GM10266 (cell line): ENCODE results near the gene KLC3.
"Not testable (repeated sequence)": the region's sequence is repeated elsewhere in the genome, so short reads cannot be mapped to it uniquely, and the experiment has no call there.

Source experiments
- DNase-seq: peaks from one replicate; pipeline ENCODE4 v3.0.0; 2012; ENCODE audit errors: extremely low spot score
- CTCF ChIP-seq: IDR thresholded peaks from 2 replicates; pipeline ENCODE4 v1.5.1; 2012; ENCODE audit warnings: mild to moderate bottlenecking, low read depth; ENCODE audit not compliant: control insufficient read depth, insufficient read depth; ENCODE audit errors: missing control alignments

KLC3 gene

GRCh38 chr19:45306040-45306439, 34.5 kb upstream of the KLC3 start:
- TF ChIP-seq CTCF, result no peak
- DNase-seq, result no peak

GRCh38 chr19:45306518-45307027, 34.0 kb upstream of the KLC3 start:
- no peak for DNase-seq

DNA sequence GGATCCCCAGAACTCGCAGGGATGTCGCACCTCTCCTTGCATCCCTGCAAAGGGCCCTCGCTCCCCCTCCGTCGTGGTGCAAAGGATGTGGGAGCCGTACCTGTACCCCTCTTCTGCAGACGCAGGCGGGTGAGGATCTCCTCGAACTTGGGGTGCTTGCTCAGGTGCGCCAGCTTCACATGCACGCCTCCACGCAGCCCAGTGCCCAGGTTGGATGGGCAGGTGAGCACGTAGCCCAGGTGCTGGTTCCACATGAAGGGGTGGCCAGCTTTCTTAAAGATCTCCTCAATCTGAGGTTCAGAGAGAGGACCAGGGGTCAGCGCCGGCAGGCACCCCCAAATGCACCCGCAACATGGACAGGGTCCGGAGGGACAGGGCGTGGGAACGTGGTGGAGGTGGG, 33.2 kb upstream of the KLC3 start:
- no peak for DNase-seq
- no peak for TF ChIP-seq CTCF

More at GRCh38 chr19:45306518-45307027, 34.0 kb upstream of the KLC3 start:
- TF ChIP-seq CTCF, result no peak

DNA sequence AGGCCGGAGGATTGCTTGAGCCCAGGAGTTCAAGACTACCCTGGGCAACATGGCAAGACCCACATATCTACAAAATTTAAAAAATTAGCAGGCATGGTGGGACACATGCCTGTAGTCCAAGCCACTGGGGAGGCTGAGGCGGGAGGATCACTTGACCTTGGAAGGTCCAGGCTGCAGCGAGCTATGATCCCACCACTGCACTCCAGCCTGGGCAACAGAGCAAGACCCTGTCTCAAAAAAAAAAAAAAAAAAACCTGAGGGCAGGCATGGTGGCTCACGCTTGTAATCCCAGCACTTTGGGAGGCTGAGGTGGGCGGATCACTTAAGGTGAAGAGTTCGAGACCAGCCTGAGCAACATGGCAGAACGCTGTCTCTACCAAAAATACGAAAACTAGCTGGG, 31.2 kb upstream of the KLC3 start:
- not testable (repeated sequence) for DNase-seq

DNA sequence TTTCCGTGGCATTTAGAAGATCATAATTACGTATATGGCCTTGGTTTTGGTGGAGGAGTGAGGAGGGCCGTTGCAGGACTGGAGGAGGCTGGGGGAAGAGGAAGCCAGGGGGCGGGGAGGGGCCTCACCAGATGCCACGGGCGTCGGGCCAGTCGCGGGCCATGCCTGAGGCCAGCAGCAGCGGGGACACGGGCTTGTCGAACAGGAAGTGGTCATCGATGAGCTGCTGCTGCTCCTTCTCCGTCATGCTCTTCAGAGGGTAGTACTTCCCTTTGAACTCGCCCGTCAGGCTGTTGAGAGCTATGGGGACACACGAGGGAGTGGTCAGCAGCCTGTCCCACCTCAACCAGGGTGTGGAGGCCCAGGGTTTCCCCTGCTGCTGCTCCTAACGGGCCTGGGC, 28.9 kb upstream of the KLC3 start:
- TF ChIP-seq CTCF, result no peak

GRCh38 chr19:45312285-45312684, 28.3 kb upstream of the KLC3 start:
- DNase-seq, result not testable (repeated sequence)

More for the DNA sequence above, 28.9 kb upstream of the KLC3 start:
- no peak for DNase-seq

- no peak for TF ChIP-seq CTCF
- DNase-seq, result no peak
Observed at GRCh38 chr19:45314708-45315245, 25.8 kb upstream of the KLC3 start.

- no peak for DNase-seq
- TF ChIP-seq CTCF, result no peak
Observed at GRCh38 chr19:45315304-45315703, 25.2 kb upstream of the KLC3 start.
